HG03342 (cell line): ENCODE results near the gene TNFRSF17.
A peak's percentile ranks its signal among the peaks of the same experiment; 100 is the strongest.
"Not testable (repeated sequence)": the region's sequence is repeated elsewhere in the genome, so short reads cannot be mapped to it uniquely, and the experiment has no call there.

Experiments
- ATAC-seq: cut with Tn5 transposase; IDR thresholded peaks from one replicate; pipeline ENCODE4 v1.9.1; 2021; ENCODE audit warnings: mild to moderate bottlenecking, moderate library complexity; ENCODE audit not compliant: unreplicated experiment

The TNFRSF17 gene

GRCh38 chr16:11964761-11965551, at the start of gene TNFRSF17:
TNFRSF17 (plus strand) TSS chr16:11965210; CDS start chr16:11965325, 115 bp downstream.
- ATAC-seq, result peak; percentile 69

- peak; percentile 81 for ATAC-seq
These were observed 49.1 kb upstream of the TNFRSF17 start, which contains the start of gene GSPT1 for GRCh38 chr16:11915644-11916523. GSPT1 (minus strand) TSS chr16:11915956; CDS start chr16:11915720, 236 bp downstream.

DNA sequence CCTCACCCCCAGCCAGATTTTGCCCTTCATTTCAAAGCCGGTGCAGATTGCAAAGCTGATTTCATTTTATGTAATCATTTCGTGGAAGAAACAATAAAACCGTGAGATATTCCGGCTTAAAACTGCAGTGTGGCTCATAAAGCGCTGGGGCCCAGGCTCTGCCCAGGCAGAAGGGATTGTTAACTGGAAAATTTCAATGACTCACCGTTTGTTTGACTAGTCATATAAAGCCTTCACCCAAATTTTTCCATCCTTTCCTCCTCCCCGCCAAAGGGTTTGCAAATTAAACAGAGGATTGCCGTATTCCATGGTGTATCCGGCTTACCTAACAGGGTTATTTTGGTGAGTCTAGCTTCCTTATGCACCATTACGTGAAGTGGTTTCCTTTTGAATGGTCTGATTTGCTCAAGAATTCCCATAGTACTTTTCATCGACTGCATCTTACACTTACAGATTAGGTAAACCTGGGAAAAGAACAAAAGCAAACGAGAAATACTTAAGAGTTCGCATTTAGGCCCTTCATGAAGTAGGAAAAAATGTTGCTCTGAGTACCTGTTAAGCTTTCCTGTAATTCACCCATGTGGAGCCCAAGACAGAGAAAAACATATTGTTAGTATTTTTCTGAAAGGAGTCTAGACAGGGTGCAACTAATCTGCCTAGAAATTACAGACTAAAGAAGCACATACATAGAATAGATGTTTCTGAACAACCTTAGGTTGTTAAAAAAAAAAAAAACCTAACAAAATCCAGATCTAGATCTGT, 48.3 kb upstream of the TNFRSF17 start:
- ATAC-seq, result no peak

DNA sequence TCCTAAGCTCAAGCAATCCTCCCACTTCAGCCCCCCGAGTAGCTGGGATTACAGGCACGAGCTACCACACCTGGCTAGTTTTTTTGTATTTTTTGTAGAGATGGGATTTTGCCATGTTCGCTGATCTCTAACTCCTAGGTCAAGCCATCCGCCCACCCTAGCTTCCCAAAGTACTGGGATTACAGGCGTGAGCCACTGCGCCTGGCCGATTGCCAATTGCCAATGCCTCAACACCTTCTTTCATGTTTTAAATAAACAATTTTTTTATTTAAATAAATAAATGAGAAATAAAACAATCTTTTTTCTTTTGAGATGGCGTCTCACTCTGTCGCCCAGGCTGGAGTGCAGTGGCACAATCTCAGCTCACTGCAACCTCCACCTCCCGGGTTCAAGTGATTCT, 41.0 kb upstream of the TNFRSF17 start:
- ATAC-seq, result not testable (repeated sequence)

- not testable (repeated sequence) for ATAC-seq
These were observed 37.7 kb upstream of the TNFRSF17 start for GRCh38 chr16:11927350-11927749.

- ATAC-seq, result not testable (repeated sequence)
These were observed 23.1 kb upstream of the TNFRSF17 start, which contains the start of gene NPIPB2 for GRCh38 chr16:11941945-11942344. NPIPB2 (minus strand) TSS chr16:11942045; CDS start chr16:11942045, 0 bp downstream.

GRCh38 chr16:11946433-11946832, 18.6 kb upstream of the TNFRSF17 start:
- ATAC-seq, result no peak

DNA sequence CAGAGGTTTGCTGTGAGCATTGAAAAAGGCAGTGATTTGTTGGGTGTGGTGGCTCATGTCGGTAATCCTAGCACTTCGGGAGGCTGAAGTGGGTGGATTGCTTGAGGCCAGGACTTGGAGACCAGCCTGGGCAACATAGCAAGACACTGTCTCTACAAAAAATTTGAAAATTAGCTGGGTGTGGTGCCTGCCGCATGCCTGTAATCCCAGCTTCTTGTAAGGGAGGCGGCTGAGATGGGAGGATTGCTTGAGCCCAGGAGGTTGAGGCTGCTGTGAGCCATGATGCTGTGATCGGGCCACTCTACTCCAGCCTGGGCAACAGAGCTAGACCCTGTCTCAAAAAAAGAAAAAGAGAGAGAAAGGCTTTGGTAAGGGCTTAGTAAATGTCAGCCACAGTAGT, 16.2 kb upstream of the TNFRSF17 start:
- no peak for ATAC-seq

DNA sequence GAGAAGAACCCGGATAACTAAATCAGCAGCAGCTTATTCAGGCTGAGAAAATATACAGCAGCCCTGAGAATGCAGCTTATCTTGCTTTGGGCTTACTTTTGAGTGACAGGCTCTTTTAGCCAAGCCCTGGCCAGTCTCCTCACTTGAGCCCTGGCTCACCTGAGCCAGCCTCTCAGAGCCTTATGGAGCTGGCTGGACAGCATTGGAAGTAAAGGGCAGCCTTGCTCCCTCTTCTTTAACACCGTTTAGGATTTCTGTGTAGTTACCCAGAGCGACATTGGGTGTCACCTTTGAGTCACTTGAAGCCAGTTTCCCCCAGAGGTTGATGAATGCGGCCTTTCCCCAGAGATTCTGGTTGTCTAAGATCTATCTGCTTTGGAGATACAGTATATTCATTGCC, 15.5 kb upstream of the TNFRSF17 start:
- no peak for ATAC-seq

GRCh38 chr16:11950388-11950787, 14.6 kb upstream of the TNFRSF17 start:
- no peak for ATAC-seq

- ATAC-seq, result not testable (repeated sequence)
These were observed 11.4 kb upstream of the TNFRSF17 start for GRCh38 chr16:11953576-11953975.

GRCh38 chr16:11955713-11956123, 9.3 kb upstream of the TNFRSF17 start:
- no peak for ATAC-seq

GRCh38 chr16:11956558-11956957, 8.5 kb upstream of the TNFRSF17 start:
- no peak for ATAC-seq

GRCh38 chr16:11957591-11958395, 7.2 kb upstream of the TNFRSF17 start:
- ATAC-seq, result no peak

GRCh38 chr16:11962457-11962856, 2.6 kb upstream of the TNFRSF17 start:
- ATAC-seq, result not testable (repeated sequence)

- ATAC-seq, result not testable (repeated sequence)
These were observed 2.0 kb upstream of the TNFRSF17 start for GRCh38 chr16:11962978-11963377.

DNA sequence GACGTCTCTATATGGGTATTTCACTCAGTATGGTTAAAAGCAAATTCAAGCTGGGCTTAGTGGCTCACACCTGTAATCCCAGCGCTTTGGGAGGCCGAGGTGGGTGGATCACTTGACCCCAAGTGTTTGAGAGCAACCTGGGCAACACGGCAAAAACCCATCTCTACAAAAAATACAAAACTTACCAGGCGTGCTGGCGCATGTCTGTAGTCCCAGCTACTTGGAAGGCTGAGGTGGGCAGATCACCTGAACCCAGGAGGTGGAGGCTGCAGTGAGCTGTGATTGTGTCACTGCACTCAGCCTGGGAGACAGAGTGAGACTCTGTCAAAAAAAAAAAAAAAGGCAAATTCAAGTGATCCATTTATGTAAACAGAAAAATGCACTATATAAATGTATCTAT, 1.3 kb upstream of the TNFRSF17 start:
- ATAC-seq, result no peak

GRCh38 chr16:11966173-11966572, 1.2 kb downstream of the TNFRSF17 start:
- ATAC-seq, result no peak

- ATAC-seq, result no peak
These were observed 2.3 kb downstream of the TNFRSF17 start for GRCh38 chr16:11967195-11967911.
